HEK293 (cell line): ENCODE data around the gene DMBX1.

Experiments
- CTCF ChIA-PET: fragments of 350-600 bp; formaldehyde crosslinking; extraction: SDS; loops from one replicate; lab custom pipeline; 2021; ENCODE audit warnings: antibody characterized with exemption; lab: Yijun Ruan, JAX
- POLR2A ChIA-PET: fragments of 300-600 bp; formaldehyde crosslinking; extraction: SDS; loops from one replicate; lab custom pipeline; 2020; ENCODE audit warnings: antibody characterized with exemption, inconsistent platforms; lab: Yijun Ruan, JAX
- H3K27ac ChIP-seq: fragments of 200-500 bp; sonication (Bioruptor generic); 2 replicates; pipeline ENCODE4 v1.5.1; 2014; ENCODE audit warnings: low read depth, low read length, control low read depth, inconsistent platforms; ENCODE audit errors: extremely low read depth
- H3K36me3 ChIP-seq, 2 experiments: fragments of 200-500 bp in 1 of 2; sonication (Bioruptor generic) in 1 of 2; 1 replicate in 1 of 2; 2 replicates in 1 of 2; pipeline ENCODE4 v1.5.1; 2014 to 2017; ENCODE audit warnings: inconsistent platforms in 2 of 2, low read length in 2 of 2; ENCODE audit not compliant: control insufficient read depth in 2 of 2, insufficient read depth in 1 of 2
- H3K4me1 ChIP-seq: fragments of 200-500 bp; sonication (Bioruptor generic); 2 replicates; pipeline ENCODE4 v1.5.1; 2014; ENCODE audit warnings: mild to moderate bottlenecking, low read length, inconsistent platforms; ENCODE audit not compliant: control insufficient read depth, insufficient read depth
- H3K4me3 ChIP-seq: 2 replicates; pipeline ENCODE4 v1.5.1; 2011; ENCODE audit warnings: low read depth, mild to moderate bottlenecking, control low read depth, low read length, moderate library complexity
- H3K9me3 ChIP-seq: fragments of 200-500 bp; sonication (Bioruptor generic); 2 replicates; pipeline ENCODE4 v1.5.1; 2014; ENCODE audit warnings: low read depth, low read length, inconsistent platforms; ENCODE audit not compliant: control insufficient read depth, insufficient read depth
- FEZF1 ChIP-seq: fragments of 450-650 bp; formaldehyde crosslinking; IDR thresholded peaks from 2 replicates; pipeline ENCODE4 v1.5.1; 2016; ENCODE audit warnings: missing biosample characterization, missing genetic modification characterization
- GLIS2 ChIP-seq: fragments of 450-650 bp; formaldehyde crosslinking; IDR thresholded peaks from 2 replicates; pipeline ENCODE4 v1.5.1; 2016; ENCODE audit warnings: missing biosample characterization, missing genetic modification characterization
- SP7 ChIP-seq: fragments of 450-650 bp; formaldehyde crosslinking; IDR thresholded peaks from 2 replicates; pipeline ENCODE4 v1.5.1; 2016; ENCODE audit warnings: missing biosample characterization, missing genetic modification characterization
- WT1 ChIP-seq: fragments of 450-650 bp; formaldehyde crosslinking; IDR thresholded peaks from 2 replicates; pipeline ENCODE4 v1.5.1; 2016; ENCODE audit warnings: missing biosample characterization, missing genetic modification characterization
- ZIC2 ChIP-seq: fragments of 450-650 bp; formaldehyde crosslinking; IDR thresholded peaks from 2 replicates; pipeline ENCODE4 v1.5.1; 2016; ENCODE audit warnings: missing biosample characterization, missing genetic modification characterization
- ZNF121 ChIP-seq: fragments of 450-650 bp; formaldehyde crosslinking; IDR thresholded peaks from 2 replicates; pipeline ENCODE4 v1.5.1; 2016; ENCODE audit warnings: missing biosample characterization, missing genetic modification characterization
- ZNF132 ChIP-seq: fragments of 450-650 bp; formaldehyde crosslinking; IDR thresholded peaks from 2 replicates; pipeline ENCODE4 v1.5.1; 2017; ENCODE audit warnings: missing biosample characterization, missing genetic modification characterization, borderline replicate concordance
- ZNF140 ChIP-seq: fragments of 450-650 bp; formaldehyde crosslinking; IDR thresholded peaks from 2 replicates; pipeline ENCODE4 v1.5.1; 2016; ENCODE audit warnings: missing biosample characterization, missing genetic modification characterization
- ZNF324 ChIP-seq: fragments of 450-650 bp; formaldehyde crosslinking; IDR thresholded peaks from 2 replicates; pipeline ENCODE4 v1.5.1; 2016; ENCODE audit warnings: missing biosample characterization, missing genetic modification characterization
- ZNF423 ChIP-seq: fragments of 450-650 bp; formaldehyde crosslinking; IDR thresholded peaks from 2 replicates; pipeline ENCODE4 v1.5.1; 2016; ENCODE audit warnings: missing biosample characterization, missing genetic modification characterization
- ZNF433 ChIP-seq: fragments of 450-650 bp; formaldehyde crosslinking; IDR thresholded peaks from 2 replicates; pipeline ENCODE4 v1.5.1; 2016; ENCODE audit warnings: missing biosample characterization, missing genetic modification characterization, low read depth
- ZNF501 ChIP-seq: fragments of 450-650 bp; formaldehyde crosslinking; IDR thresholded peaks from 2 replicates; pipeline ENCODE4 v1.5.1; 2016; ENCODE audit warnings: missing biosample characterization, missing genetic modification characterization
- ZNF76 ChIP-seq: fragments of 450-650 bp; formaldehyde crosslinking; IDR thresholded peaks from 2 replicates; pipeline ENCODE4; 2016; ENCODE audit warnings: low read depth, missing biosample characterization, missing genetic modification characterization, borderline replicate concordance
- ZNF843 ChIP-seq: fragments of 450-650 bp; formaldehyde crosslinking; IDR thresholded peaks from 2 replicates; pipeline ENCODE4 v1.5.1; 2016; ENCODE audit warnings: missing biosample characterization, missing genetic modification characterization
- ZSCAN30 ChIP-seq: fragments of 450-650 bp; IDR thresholded peaks from 2 replicates; pipeline ENCODE4 v1.5.1; 2018; ENCODE audit warnings: missing biosample characterization, mild to moderate bottlenecking, missing genetic modification characterization, moderate library complexity
- TF ChIP-seq, protein P1 (sequence below): fragments of 450-650 bp; formaldehyde crosslinking; IDR thresholded peaks from 2 replicates; pipeline ENCODE4 v1.5.1; 2016; ENCODE audit warnings: missing biosample characterization, missing genetic modification characterization
- TF ChIP-seq, protein P2 (sequence below): fragments of 450-650 bp; formaldehyde crosslinking; IDR thresholded peaks from 2 replicates; pipeline ENCODE4 v1.5.1; 2016; ENCODE audit warnings: missing biosample characterization, missing genetic modification characterization
- TF ChIP-seq, protein P3 (sequence below): fragments of 450-650 bp; IDR thresholded peaks from 2 replicates; pipeline ENCODE4 v1.5.1; 2018; ENCODE audit warnings: missing biosample characterization, mild to moderate bottlenecking, missing genetic modification characterization
- TF ChIP-seq, protein P4 (sequence below): fragments of 450-650 bp; formaldehyde crosslinking; IDR thresholded peaks from 2 replicates; pipeline ENCODE4 v1.5.1; 2017; ENCODE audit warnings: missing biosample characterization, missing genetic modification characterization
- TF ChIP-seq, protein P5 (sequence below): fragments of 450-650 bp; formaldehyde crosslinking; IDR thresholded peaks from 2 replicates; pipeline ENCODE4 v1.5.1; 2016; ENCODE audit warnings: missing biosample characterization, missing genetic modification characterization
- TF ChIP-seq, protein P6 (sequence below): fragments of 450-650 bp; formaldehyde crosslinking; IDR thresholded peaks from 2 replicates; pipeline ENCODE4 v1.5.1; 2016; ENCODE audit warnings: missing biosample characterization, missing genetic modification characterization, borderline replicate concordance

The DMBX1 gene

DNA sequence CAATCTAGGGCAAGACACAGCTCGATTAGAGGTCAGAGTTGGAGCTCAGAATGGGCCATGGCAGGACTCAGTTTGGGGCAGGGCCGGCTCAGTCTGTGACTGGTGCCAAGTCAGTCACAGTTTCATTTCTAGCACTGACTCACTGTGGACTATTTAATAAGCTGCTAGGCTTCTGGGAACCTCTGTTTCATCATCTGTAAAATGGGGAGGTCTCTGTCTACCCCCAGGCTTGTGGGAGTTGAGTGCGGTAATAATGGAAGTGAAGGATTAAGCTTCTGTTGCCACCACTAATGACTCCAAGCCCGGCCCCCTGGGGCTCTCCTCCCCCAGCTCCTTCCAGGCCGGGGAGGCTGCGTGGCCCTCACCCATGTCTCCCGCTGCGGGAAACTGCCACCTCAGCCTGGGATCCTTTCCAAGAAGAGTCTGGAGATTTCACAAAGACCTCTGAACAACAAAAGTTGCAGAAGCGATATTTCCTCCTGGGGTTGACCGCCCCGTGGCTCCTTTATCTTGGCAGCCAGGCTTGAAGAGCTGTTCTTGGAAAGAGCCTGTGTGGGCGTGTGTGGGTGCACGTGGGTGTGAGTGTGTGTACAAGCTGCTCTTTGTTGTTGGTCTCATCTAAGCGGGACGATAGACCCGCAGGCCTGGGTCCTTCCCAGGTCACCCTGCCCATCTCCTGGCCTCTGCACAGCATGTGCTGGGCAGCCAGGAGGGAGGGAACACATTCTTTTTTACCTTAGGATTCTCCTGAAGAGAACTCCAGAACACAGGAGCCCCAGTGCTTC lies 32.7 kb downstream of the DMBX1 start (continued):
- TF ChIP-seq ZIC2 (tag by site-specific recombination) (peak; percentile 91), ZSCAN30 (tag by site-specific recombination) (0 out of 2 replicates have a peak, but pooled peaks have one; percentile 26), ZNF423 (tag by site-specific recombination) (peak; percentile 95), SP7 (tag by site-specific recombination) (peak; percentile 77), ZNF140 (tag by site-specific recombination) (no peak), WT1 (tag by site-specific recombination) (peak; percentile 84), ZNF324 (tag by site-specific recombination) (peak; percentile 72; the same call in 1 of the 2 replicates), ZNF132 (tag by site-specific recombination) (no peak)
- TF ChIP-seq, protein P1, sequence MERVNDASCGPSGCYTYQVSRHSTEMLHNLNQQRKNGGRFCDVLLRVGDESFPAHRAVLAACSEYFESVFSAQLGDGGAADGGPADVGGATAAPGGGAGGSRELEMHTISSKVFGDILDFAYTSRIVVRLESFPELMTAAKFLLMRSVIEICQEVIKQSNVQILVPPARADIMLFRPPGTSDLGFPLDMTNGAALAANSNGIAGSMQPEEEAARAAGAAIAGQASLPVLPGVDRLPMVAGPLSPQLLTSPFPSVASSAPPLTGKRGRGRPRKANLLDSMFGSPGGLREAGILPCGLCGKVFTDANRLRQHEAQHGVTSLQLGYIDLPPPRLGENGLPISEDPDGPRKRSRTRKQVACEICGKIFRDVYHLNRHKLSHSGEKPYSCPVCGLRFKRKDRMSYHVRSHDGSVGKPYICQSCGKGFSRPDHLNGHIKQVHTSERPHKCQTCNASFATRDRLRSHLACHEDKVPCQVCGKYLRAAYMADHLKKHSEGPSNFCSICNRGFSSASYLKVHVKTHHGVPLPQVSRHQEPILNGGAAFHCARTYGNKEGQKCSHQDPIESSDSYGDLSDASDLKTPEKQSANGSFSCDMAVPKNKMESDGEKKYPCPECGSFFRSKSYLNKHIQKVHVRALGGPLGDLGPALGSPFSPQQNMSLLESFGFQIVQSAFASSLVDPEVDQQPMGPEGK, result peak; percentile 72
- TF ChIP-seq, protein P2, sequence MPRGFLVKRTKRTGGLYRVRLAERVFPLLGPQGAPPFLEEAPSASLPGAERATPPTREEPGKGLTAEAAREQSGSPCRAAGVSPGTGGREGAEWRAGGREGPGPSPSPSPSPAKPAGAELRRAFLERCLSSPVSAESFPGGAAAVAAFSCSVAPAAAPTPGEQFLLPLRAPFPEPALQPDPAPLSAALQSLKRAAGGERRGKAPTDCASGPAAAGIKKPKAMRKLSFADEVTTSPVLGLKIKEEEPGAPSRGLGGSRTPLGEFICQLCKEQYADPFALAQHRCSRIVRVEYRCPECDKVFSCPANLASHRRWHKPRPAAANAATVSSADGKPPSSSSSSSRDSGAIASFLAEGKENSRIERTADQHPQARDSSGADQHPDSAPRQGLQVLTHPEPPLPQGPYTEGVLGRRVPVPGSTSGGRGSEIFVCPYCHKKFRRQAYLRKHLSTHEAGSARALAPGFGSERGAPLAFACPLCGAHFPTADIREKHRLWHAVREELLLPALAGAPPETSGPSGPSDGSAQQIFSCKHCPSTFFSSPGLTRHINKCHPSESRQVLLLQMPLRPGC, result peak; percentile 14; the same call in 1 of the 2 replicates
- TF ChIP-seq, protein P3, sequence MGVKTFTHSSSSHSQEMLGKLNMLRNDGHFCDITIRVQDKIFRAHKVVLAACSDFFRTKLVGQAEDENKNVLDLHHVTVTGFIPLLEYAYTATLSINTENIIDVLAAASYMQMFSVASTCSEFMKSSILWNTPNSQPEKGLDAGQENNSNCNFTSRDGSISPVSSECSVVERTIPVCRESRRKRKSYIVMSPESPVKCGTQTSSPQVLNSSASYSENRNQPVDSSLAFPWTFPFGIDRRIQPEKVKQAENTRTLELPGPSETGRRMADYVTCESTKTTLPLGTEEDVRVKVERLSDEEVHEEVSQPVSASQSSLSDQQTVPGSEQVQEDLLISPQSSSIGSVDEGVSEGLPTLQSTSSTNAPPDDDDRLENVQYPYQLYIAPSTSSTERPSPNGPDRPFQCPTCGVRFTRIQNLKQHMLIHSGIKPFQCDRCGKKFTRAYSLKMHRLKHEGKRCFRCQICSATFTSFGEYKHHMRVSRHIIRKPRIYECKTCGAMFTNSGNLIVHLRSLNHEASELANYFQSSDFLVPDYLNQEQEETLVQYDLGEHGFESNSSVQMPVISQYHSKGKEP (tag by site-specific recombination), result 0 out of 2 replicates have a peak, but pooled peaks have one; percentile 27
- TF ChIP-seq, protein P4, sequence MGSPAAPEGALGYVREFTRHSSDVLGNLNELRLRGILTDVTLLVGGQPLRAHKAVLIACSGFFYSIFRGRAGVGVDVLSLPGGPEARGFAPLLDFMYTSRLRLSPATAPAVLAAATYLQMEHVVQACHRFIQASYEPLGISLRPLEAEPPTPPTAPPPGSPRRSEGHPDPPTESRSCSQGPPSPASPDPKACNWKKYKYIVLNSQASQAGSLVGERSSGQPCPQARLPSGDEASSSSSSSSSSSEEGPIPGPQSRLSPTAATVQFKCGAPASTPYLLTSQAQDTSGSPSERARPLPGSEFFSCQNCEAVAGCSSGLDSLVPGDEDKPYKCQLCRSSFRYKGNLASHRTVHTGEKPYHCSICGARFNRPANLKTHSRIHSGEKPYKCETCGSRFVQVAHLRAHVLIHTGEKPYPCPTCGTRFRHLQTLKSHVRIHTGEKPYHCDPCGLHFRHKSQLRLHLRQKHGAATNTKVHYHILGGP (tag by site-specific recombination), result peak; percentile 56; the same call in 1 of the 2 replicates

DNA sequence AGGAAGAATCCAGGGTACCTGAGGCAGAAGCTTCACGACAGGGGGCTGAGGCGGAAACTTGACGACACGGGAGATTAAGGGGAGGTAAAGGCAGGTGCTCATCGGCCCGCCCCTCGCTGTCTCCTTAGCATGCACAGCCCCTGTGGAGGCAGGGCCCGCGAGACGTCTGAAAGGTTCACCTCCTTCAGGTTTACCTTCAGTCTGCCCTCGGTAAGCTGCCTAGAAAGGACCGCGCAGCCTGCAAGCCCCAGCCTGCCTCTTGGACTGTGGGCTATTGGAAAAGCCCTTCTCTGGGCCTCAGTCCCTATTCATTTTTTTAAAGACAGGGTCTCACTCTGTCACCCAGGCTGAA lies 33.3 kb downstream of the DMBX1 start:
- Histone ChIP-seq H3K27ac (no peak overlapping the region), H3K4me1 (peaks cover 5% of the 10 kb centered on the region; the same call in 1 of the 2 replicates), H3K4me3 (no peak overlapping the region), H3K36me3 (no peaks in the 10 kb centered on the region), H3K9me3 (no peaks in the 10 kb centered on the region)
- ChIA-PET CTCF (interaction anchor here (0.7 to 9.0 kb wide), 8 partner anchors 11 to 81 kb away, joined by 3 to 56 read pairs (median 12); a partner anchor contains a TSS), POLR2A (interaction anchor here (1.1 kb wide), 1 partner anchor 81 kb away, joined by 3 read pairs; the partner anchor contains the start of gene MKNK1)
- TF ChIP-seq, protein P5, sequence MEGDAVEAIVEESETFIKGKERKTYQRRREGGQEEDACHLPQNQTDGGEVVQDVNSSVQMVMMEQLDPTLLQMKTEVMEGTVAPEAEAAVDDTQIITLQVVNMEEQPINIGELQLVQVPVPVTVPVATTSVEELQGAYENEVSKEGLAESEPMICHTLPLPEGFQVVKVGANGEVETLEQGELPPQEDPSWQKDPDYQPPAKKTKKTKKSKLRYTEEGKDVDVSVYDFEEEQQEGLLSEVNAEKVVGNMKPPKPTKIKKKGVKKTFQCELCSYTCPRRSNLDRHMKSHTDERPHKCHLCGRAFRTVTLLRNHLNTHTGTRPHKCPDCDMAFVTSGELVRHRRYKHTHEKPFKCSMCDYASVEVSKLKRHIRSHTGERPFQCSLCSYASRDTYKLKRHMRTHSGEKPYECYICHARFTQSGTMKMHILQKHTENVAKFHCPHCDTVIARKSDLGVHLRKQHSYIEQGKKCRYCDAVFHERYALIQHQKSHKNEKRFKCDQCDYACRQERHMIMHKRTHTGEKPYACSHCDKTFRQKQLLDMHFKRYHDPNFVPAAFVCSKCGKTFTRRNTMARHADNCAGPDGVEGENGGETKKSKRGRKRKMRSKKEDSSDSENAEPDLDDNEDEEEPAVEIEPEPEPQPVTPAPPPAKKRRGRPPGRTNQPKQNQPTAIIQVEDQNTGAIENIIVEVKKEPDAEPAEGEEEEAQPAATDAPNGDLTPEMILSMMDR (tag by site-specific recombination), result no peak
- no peak for TF ChIP-seq FEZF1 (tag by site-specific recombination)
- TF ChIP-seq ZNF433 (tag by site-specific recombination), result no peak
- TF ChIP-seq ZNF501, result no peak
- TF ChIP-seq, protein P6, sequence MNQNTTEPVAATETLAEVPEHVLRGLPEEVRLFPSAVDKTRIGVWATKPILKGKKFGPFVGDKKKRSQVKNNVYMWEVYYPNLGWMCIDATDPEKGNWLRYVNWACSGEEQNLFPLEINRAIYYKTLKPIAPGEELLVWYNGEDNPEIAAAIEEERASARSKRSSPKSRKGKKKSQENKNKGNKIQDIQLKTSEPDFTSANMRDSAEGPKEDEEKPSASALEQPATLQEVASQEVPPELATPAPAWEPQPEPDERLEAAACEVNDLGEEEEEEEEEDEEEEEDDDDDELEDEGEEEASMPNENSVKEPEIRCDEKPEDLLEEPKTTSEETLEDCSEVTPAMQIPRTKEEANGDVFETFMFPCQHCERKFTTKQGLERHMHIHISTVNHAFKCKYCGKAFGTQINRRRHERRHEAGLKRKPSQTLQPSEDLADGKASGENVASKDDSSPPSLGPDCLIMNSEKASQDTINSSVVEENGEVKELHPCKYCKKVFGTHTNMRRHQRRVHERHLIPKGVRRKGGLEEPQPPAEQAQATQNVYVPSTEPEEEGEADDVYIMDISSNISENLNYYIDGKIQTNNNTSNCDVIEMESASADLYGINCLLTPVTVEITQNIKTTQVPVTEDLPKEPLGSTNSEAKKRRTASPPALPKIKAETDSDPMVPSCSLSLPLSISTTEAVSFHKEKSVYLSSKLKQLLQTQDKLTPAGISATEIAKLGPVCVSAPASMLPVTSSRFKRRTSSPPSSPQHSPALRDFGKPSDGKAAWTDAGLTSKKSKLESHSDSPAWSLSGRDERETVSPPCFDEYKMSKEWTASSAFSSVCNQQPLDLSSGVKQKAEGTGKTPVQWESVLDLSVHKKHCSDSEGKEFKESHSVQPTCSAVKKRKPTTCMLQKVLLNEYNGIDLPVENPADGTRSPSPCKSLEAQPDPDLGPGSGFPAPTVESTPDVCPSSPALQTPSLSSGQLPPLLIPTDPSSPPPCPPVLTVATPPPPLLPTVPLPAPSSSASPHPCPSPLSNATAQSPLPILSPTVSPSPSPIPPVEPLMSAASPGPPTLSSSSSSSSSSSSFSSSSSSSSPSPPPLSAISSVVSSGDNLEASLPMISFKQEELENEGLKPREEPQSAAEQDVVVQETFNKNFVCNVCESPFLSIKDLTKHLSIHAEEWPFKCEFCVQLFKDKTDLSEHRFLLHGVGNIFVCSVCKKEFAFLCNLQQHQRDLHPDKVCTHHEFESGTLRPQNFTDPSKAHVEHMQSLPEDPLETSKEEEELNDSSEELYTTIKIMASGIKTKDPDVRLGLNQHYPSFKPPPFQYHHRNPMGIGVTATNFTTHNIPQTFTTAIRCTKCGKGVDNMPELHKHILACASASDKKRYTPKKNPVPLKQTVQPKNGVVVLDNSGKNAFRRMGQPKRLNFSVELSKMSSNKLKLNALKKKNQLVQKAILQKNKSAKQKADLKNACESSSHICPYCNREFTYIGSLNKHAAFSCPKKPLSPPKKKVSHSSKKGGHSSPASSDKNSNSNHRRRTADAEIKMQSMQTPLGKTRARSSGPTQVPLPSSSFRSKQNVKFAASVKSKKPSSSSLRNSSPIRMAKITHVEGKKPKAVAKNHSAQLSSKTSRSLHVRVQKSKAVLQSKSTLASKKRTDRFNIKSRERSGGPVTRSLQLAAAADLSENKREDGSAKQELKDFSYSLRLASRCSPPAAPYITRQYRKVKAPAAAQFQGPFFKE (tag by site-specific recombination), result no peak
- TF ChIP-seq ZNF843 (tag by site-specific recombination), result no peak
- TF ChIP-seq ZNF121 (tag by site-specific recombination), result no peak
- no peak for TF ChIP-seq ZNF76 (tag by site-specific recombination)
- TF ChIP-seq GLIS2 (tag by site-specific recombination), result no peak
